LNCAP (cell line): ENCODE results near the gene SLC8A1.

Source experiments
- CTCF ChIP-seq: fragments of 450-650 bp; IDR thresholded peaks from 2 replicates; pipeline ENCODE4 v1.5.1; 2017; ENCODE audit warnings: mild to moderate bottlenecking

Gene SLC8A1

GRCh38 chr2:40256649-40257048, 195.2 kb downstream of the SLC8A1 start:
- no peak for TF ChIP-seq CTCF

GRCh38 chr2:40256008-40256407, 195.9 kb downstream of the SLC8A1 start:
- TF ChIP-seq CTCF = no peak

- TF ChIP-seq CTCF = no peak
These were observed 196.8 kb downstream of the SLC8A1 start for GRCh38 chr2:40255103-40255502.

GRCh38 chr2:40254611-40255010, 197.3 kb downstream of the SLC8A1 start:
- TF ChIP-seq CTCF = no peak

- no peak for TF ChIP-seq CTCF
These were observed 200.8 kb downstream of the SLC8A1 start for GRCh38 chr2:40251137-40251536.

GRCh38 chr2:40249577-40249976, 202.3 kb downstream of the SLC8A1 start:
- TF ChIP-seq CTCF = no peak

GRCh38 chr2:40248294-40248693, 203.6 kb downstream of the SLC8A1 start:
- TF ChIP-seq CTCF = no peak

- TF ChIP-seq CTCF = peak; percentile 35; the same call in 1 of the 2 replicates
These were observed 207.2 kb downstream of the SLC8A1 start for GRCh38 chr2:40244675-40245074.
